HG02852 (cell line): ENCODE measurements around the gene TRIO.

Experiments used
- ATAC-seq: cut with Tn5 transposase; IDR thresholded peaks from one replicate; pipeline ENCODE4 v1.9.1; 2021; ENCODE audit warnings: mild to moderate bottlenecking, moderate library complexity; ENCODE audit not compliant: unreplicated experiment

The TRIO gene

DNA sequence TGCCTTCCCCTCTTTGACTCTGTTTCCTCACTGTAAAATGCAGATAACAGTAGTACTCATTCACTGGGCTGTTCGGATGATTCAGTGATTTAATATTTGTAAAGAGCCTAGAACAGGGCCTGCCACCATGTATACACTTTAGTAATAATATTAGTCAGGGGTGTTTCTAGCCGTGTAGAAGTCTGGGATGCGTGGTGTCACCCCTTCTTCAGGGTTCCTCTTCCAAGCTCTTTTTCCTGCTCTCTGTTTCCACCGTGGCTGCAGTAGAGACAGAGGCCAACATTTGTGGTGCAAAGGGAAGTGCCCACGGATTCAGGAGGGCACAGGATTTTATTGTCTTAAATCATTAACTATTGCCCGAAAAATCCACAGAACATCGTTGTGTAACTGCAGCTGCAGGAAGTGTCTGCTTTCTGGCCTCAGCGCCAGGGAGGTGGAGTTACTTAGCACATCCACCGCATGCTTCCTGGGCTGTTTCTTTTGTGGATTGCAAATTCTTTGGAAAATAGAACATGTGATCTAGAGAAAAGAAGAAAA, 61.7 kb downstream of the TRIO start:
- ATAC-seq: no peak

DNA sequence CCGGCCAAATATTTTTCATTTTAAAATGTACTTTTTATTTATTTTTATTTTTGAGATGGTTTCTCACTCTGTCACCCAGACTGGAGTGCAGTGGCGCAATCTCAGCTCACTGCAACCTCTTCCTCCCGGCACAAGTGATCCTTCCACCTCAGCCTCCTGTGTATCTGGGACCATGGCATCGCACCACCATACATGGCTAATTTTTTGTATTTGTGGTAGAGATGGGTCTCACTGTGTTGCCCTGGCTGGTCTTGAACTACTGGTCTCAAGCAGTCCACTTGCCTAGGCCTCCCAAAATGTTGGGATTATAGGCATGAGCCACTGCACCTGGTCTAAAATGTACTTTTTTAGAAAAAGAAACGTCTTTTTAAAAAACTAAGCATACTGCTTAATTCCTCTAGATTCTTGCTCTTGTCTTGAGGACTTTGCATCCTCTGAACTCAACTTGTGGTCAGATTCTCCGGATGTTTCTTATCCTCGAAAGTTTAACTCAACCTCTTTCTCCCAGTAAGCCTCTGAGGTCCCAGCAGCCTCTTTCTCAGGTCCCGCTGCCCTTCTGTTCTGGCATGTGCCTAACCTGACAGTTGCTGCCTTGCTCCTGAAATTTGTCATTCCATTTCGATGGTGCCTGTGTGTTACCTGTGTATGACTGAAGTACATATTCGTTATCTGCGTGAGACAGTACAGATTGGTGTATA, 63.0 kb downstream of the TRIO start:
- ATAC-seq: no peak

DNA sequence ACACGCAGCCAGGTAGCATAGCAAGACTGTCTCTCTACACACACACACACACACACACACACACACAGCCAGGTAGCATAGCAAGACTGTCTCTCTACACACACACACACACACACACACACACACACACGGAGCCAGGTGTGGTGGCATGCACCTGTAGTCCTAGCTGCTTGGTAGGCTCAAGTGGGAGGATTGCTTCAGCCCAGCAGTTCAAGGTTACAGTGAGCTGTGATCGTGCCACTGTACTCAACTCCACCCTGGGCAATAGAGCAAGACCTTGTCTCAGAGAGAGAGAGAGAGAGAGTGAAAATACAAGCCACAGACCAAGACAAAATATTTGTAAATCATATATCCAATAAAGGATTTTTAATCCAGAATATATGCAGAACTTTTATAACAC, 64.3 kb downstream of the TRIO start:
- ATAC-seq: peak; percentile 25

DNA sequence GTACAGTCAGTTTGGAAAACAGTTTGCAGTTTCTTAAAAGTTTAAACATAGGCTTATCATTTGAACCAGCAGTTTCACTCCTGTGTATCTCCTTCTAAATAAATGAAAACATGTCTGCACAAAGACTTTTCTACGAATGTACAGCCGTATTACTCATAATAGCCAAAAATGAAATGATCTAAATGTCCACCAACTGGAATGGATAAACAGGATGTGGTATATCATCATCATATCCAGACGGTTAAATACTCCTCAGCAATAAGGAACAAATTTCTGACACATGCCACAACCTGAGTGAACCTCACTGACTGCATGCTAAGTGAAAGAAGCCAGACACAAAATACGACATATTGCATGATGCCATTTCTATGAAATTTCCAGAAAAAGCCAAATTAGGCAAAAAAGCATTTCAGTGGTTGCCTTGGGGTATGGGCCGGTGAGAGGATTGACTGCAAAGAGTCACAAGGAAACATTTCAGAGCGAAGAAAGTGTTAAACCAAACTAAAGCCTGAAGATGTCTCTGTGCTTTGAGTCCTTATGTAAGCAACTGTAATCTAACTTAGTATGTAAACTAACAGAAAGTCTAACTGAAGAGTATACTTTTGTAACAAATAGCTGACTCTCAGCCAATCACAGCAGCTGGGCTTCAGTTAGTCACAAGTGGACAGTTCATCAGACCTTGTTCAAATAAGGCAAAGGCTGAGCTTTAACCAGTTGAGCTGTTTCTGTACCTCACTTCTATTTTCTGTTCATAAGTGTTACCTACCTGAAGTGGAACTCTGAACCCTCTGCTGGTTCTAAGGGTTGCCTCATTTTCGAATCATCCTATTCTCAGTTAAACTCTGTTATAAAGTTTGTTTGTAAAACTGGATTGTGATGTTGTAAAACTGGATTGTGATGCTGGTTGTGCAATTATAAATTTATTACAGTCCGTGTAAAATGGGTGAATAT, 65.2 kb downstream of the TRIO start:
- ATAC-seq: peak; percentile 64

DNA sequence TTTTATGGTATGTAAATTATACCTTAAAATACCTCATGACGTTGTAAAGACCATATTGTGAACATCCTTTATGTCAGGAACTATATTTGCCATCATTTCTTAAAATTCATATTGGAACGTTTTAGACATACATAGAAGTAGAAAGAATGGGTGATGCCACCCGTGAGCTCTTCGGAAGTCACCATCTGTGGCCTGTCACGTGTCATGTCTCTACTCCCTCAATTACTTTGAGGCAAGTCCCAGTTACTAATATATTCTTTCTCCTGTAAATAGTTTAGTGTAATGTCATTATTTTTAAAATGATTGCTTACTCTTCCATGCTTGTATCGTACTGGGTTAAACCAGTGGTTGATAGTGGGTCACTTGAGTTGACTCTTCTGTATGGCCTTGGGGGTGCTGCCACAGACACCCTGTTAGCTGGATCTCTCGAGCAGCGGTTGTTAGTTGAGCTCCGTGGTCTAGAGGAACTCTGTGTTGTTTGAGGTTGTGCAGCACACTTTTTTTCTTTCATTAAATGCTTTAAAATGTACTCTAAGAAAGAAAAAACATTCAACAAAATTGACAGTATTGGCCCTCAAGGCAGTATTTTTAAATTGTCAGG, 66.2 kb downstream of the TRIO start:
- no peak for ATAC-seq

DNA sequence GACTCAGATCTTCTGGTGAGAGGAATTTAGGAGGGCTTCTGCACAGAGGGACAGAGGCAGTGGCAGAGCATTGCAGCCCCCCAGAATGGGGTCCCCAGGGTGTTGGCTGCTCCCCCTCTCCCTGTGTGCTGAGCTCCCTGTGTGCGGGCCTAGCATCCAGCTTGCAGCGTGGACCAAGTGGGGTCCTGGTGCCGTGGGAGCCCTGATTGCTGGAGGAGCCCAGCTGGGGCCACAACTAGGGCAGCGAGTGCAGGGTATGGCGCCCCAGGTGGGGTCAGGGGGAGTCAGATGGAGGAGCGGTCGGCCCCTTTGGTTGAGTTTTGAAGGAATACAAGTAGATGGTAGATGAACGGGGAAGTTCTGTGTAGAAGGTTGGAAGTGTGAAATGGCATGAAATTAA, 66.7 kb downstream of the TRIO start:
- ATAC-seq: no peak

DNA sequence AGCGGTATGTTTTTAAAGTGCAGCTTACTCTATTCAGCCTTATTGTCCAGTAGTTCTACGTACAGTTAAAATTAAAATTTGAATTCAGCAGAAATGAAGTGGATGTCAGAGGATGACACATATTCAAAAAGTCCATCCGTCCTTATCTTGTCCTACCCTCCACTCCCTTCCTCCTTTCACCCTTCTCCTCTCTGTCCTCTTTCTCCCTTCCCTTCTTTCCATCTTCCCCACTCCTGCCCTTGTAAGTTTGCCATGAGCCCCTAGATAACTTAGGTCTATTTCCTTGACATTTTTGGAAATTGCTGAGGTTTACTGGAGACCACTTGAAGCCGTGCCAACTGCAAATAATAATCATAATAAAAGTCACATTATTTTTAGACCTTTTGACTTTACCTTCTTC, 67.6 kb downstream of the TRIO start:
- no peak for ATAC-seq

DNA sequence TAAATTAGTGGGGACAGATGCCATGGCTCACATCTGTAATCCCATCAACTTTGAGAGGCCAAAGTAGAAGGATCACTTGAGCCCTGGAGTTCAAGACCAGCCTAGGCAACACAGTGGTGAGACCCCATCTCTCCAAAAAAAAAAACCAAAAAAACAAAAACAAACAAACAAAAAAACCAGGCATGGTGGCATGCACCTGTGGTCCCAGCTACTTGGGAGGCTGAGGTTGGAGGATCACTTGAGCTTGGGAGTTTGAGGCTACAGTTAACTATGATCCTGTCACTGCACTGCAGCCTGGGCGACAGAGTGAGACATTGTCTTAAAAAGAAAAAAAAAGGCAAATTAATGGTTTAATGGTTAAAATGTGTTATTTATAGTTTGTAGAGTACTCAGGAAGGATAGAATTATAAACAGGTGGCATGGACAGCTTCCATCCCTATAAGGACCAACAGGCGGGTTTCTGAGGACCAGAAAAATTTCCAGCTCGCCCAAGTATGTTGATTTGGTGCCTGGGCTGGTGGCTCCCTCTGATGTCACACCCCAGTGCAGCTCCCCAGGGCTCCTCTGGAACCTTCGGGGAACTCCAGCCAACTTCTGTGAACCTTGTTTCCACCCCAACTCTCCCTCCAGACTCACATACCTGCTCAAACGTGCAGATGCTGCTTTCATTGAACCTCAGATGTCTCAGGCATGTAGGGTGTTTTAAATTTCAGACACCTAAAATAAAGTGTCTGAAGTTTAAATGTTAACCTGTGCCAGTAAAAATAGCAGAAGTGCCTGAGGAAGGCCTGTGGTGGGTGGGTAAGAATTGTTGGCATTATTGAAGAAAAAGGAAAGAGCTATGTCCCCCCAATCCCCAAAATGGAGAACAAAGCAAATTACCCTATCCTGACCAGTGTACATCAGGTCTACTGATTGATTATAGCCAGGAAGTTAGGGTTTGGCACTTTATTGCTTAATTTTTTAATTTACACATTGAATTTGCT, 69.0 kb downstream of the TRIO start:
- peak; percentile 33 for ATAC-seq

DNA sequence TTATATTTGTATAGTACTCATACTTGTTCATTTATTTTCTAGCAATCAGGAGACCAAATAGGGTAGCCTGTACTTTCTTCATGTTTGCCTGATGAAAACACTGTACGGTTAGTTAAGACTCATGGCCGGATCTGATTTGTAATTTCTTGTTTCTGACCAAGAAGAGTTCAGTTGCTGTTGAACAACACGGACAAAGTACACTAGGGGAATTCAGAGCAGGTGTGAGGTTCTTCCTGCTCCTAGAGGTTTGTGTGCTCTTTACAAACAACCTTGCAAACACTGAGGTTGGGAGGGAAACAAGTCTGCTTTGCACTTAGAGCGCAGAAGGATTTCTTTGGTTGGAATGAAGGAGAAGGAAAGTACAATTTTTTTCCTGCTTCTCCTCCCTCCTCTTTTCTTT, 69.7 kb downstream of the TRIO start:
- ATAC-seq: peak; percentile 34

DNA sequence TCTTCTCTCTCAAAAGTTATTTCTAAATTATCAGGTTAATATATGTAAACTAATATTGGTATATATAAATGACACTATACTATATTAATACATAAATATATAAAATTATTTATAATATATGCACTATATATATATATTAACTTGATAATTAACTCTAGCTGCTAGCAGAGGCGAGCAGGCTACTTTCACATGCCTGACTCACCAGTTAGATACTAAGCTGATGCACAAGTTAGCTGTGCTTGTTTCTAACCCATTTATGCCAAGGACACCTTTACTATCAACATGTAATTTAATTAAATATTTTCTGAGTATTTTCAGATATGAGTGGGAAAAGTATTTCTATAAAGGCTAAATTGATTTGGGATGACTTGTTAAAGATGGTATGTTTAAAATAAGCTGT, 70.1 kb downstream of the TRIO start:
- no peak for ATAC-seq

DNA sequence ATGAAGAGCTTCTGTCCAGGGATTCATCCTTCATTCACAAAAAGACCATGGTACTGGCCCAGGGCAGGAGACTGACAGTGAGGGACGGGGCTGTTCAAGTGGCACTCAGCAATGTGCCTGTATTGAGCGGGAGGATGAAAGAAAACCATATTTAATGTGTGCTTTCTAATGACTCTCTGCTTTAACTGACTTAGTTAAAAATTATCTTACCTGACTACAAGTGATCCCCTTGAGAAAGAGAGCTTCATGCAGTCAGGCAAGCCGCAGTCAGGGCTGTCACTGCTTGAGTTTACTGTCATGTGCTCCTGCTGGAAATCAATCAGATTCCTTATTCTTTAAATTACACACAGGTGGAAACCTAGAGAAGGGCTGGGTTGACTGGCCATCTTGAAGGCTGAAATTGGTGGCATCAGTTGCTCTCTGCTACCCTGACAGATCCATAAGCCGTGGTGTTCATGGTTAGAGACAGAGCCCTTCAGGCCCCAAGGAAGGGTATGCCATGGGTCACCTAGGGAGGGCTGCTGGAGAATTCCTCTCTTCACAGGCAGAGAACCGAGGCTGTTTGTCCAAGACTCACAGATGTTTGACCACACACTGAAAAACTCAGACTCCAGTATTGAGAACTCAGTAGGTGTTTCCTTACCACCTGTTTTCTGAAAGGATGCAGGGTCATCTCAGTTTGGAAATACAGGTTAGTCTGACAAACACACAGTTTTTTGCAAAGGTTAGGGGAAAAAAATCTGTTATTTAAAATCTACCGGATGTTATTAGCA, 70.9 kb downstream of the TRIO start:
- peak; percentile 23 for ATAC-seq

DNA sequence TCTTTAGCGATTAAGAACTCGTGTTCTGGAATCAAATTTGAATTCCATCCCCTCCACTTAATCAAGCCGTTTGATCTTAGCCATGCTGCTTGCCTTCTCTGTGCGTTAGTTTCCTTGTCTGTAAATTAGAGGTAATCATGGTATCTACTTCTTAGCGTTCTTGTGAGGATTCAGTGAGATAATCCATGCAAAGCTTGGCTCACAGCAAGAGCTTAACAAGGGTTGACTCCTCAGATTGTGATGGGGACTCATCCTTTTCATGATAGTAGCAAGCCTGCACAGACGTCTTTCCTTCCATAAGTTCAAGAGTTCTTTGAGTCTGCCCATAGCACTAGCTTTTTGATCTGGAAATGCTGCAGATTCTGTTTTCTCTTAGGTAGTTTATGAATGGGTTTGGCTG, 72.8 kb downstream of the TRIO start:
- ATAC-seq: no peak

DNA sequence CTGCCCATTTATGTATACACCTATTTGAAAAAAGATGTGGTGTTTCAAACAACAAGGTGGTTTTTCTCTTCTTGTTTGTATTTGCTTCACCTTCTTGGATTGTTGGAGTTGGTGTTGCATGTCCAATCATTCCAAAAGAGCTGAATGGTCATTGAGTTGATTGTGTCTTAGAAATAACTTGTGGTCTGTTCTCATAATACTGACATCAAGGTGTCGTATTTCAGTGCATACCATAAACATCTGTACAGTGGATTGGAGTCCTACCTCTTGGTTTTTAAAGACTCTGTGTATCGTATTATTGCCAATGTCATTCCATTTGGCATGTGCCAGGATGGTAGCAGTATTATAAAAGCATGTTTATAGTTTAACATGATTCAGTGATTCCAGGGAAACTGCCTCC, 73.2 kb downstream of the TRIO start:
- no peak for ATAC-seq

DNA sequence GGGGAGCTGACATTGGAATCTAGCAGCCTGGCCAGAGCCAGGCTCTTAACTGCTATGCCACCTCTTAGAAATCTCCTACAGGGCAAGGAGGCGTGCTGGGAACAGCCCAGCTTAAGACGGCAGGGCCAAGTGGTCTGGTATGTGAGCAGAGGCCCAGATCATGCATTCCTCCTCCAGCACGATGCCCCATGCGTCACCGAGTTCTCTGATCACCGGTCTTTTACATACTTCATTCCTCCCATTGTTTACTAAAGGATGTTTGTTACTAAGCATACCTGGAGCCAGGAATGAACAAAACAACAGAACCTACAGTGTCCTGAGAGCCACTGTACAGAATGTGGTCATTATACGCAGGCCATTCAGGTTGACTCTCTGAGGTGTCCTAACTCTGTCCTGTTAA, 73.8 kb downstream of the TRIO start:
- no peak for ATAC-seq

DNA sequence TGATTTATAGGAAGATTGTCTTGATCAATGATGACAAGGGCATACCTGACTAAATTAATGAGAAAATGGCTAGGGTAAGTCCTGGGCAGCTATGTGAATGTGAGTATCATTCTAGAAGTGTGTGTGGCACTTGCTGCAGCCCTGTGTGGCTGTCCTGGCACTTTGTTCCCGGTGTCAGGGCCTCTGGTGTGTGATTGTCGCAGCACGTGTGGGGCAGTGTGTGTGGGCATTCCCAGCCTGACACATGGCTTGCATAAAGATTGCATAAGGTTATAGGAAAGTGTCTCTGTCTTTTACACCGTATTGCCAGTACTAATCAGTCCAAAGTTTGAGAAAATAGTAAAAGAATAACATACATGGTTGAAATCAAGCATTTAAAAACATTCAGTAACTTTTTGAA, 74.4 kb downstream of the TRIO start:
- no peak for ATAC-seq

DNA sequence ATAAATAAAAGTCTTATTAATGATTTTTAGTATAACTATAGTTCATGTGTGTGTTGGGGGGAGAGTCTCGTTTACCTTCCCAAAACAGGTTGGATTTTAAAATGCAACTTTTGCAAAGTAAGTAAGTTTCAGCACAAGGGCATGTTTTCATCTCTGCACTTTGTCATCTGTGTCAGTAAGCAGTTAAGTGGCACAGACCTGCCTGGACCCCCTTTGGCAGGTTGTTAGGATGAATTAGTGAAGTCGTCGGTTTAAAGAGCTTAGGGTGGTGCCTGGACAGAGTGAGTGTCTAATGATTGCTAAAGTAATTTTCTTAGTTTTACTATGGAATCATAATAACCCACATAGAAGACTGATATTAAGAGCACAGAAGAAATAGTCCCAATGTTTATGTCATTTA, 74.9 kb downstream of the TRIO start:
- no peak for ATAC-seq

DNA sequence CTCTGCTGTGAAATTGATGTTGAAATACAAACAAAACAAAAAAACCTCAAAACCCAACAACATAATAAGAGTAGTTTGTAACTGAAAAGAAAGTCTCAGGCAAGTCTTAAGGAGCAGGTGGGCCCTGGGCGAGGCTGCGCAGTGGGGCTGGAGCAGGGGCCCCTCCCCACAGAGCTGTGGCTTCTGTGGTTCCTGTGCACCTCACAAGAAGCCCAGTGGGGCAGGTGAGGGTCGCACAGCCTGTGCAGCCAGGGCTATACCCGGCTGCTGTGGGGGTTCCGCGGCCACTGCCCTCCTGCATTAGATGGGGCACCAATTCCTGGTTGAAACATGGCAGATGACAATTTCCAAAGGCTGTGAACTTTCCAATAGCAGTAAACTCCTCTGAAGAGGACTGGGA, 75.3 kb downstream of the TRIO start:
- ATAC-seq: no peak

DNA sequence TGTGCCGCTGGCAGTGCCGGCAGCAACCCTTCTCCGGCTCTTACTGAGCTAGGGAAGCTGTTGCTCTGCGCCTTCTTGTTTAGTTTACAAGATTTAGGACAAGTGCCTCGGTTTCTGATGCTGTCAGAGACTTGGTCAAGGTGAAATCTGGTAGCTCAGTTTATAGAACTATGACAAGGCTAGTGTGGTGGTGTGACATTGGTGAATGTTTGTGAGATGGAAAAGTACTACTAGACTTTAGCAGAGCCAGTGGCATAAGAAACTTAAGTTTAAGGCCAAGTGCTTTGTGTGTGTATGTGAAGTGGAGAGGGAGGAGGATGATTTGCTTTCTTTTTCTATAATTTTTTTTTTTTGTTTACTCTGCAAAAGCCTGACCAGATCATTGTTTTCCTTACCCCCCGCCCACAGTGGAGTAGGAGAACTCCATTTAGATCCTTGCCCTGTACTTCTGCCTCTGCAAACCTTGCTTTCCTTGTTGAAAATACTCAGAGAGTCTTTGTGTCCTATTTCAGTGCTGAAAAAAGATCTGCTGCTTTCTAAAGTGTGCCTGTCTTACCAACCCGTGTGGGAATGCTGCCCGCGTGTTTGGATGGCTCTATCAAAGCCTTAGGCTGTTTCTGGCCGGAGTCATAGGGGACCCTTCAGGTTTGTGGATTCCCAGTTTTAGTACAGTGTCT, 75.9 kb downstream of the TRIO start:
- ATAC-seq: no peak
